ENCODE measurements around the gene NINJ1.

NINJ1 gene

GRCh38 chr9:93137362-93137761 lies 3.3 kb upstream of the NINJ1 start:
- TF ChIP-seq CTCF (IDR thresholded peaks at IDR 0.05; ENCODE audit: insufficient read depth, low read depth, low read length, missing control alignments) = no peak
- no peak overlapping the region for H3K4me3 ChIP-seq (ENCODE audit: low read length)
- DNase-seq (ENCODE audit: low read depth) = no peak

- DNase-seq (ENCODE audit: low read depth) = peak; percentile 55
- no peak for TF ChIP-seq CTCF (IDR thresholded peaks at IDR 0.05; ENCODE audit: insufficient read depth, low read depth, low read length, missing control alignments)
- H3K4me3 ChIP-seq (ENCODE audit: low read length) = no peak overlapping the region
Measured at GRCh38 chr9:93136011-93136440, 2.0 kb upstream of the NINJ1 start.

GRCh38 chr9:93134740-93135444 lies 841 bp upstream of the NINJ1 start:
- DNase-seq (ENCODE audit: low read depth) = no peak
- peak overlapping the region; percentile 62 for H3K4me3 ChIP-seq (ENCODE audit: low read length)
- no peak for TF ChIP-seq CTCF (IDR thresholded peaks at IDR 0.05; ENCODE audit: insufficient read depth, low read depth, low read length, missing control alignments)

GRCh38 chr9:93133681-93134014 lies 403 bp downstream of the NINJ1 start:
- H3K4me3 ChIP-seq (ENCODE audit: low read length) = peak overlapping the region; percentile 62
- DNase-seq (ENCODE audit: low read depth) = peak; percentile 36
- no peak for TF ChIP-seq CTCF (IDR thresholded peaks at IDR 0.05; ENCODE audit: insufficient read depth, low read depth, low read length, missing control alignments)

GRCh38 chr9:93132946-93133680 lies 938 bp downstream of the NINJ1 start:
- no peak for TF ChIP-seq CTCF (IDR thresholded peaks at IDR 0.05; ENCODE audit: insufficient read depth, low read depth, low read length, missing control alignments)
- H3K4me3 ChIP-seq (ENCODE audit: low read length) = peak overlapping the region; percentile 62
- peak; percentile 28 for DNase-seq (ENCODE audit: low read depth)

GRCh38 chr9:93132287-93132927 lies 1.6 kb downstream of the NINJ1 start:
- DNase-seq (ENCODE audit: low read depth) = peak; percentile 23
- no peak for TF ChIP-seq CTCF (IDR thresholded peaks at IDR 0.05; ENCODE audit: insufficient read depth, low read depth, low read length, missing control alignments)
- H3K4me3 ChIP-seq (ENCODE audit: low read length) = peak overlapping the region; percentile 62
